ENCODE results near the gene SHANK1.

The SHANK1 gene

DNA sequence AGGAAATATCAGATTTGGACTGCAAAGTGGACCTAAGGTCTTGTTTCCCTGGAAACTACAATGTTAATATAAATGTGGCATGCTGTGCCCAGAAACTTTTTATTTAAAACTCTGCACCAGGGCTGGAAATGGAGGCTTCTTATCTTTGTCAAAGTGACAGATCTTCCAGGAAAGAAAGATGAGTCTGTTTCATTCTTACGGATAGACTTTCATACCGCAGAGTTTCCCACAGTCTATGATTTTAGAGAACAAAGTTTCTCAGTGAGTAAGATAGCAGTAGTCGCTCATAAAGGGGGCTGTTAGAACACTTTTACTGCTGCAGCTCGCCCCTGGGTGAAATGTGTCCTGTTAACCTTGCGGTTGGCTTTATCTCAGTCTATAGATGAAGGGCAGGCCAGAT, 10.3 kb upstream of the SHANK1 start:
- in situ Hi-C loops (cut with HindIII; ENCODE audit: low pct_ligation_motif_present, low sequenced_read_pairs): no loop called here
- no peak for DNase-seq
- H3K27ac ChIP-seq: no peak overlapping the region
- H3K4me3 ChIP-seq (ENCODE audit: low read depth, low read length): no peak overlapping the region
- H3K27me3 ChIP-seq (replicated peaks): no peaks in the 10 kb centered on the region
- H3K36me3 ChIP-seq (replicated peaks): no peaks in the 10 kb centered on the region
- TF ChIP-seq, protein P1, sequence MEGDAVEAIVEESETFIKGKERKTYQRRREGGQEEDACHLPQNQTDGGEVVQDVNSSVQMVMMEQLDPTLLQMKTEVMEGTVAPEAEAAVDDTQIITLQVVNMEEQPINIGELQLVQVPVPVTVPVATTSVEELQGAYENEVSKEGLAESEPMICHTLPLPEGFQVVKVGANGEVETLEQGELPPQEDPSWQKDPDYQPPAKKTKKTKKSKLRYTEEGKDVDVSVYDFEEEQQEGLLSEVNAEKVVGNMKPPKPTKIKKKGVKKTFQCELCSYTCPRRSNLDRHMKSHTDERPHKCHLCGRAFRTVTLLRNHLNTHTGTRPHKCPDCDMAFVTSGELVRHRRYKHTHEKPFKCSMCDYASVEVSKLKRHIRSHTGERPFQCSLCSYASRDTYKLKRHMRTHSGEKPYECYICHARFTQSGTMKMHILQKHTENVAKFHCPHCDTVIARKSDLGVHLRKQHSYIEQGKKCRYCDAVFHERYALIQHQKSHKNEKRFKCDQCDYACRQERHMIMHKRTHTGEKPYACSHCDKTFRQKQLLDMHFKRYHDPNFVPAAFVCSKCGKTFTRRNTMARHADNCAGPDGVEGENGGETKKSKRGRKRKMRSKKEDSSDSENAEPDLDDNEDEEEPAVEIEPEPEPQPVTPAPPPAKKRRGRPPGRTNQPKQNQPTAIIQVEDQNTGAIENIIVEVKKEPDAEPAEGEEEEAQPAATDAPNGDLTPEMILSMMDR (IDR thresholded peaks at IDR 0.05; ENCODE audit: low read depth, low read length, missing control alignments): no peak

DNA sequence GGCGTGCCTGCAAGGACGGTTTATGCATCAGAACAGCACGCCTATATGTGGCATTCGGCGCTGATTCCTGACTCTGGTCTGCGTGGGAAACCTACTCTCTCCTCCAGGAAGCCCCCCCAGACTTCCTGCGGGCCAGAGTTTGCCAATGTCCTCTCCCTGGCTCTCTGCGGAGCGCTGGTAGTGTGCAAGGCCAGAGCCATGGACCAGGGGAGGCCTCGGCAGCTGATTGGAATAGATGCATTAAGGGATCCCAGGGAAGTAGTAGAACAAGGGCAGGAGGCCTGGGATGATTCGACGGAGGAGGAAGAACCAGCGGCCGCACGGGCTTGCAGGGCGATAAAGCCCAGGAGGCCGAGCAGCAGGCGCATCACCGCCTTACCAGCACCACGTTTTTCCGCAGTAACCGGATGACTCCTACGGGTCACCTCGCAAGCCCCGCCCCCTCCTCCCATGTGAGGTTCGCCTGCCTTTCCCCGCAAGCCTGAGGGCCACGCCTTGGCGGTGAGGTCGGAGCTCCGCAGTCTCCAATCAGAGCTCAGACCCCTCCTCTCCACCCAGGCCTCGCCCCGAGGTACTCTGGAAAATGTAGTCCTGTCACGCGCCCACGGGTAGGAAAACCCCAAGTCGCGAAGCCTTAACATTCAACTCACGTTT, 8.6 kb upstream of the SHANK1 start:
- Histone ChIP-seq H3K27me3 (replicated peaks) (no peaks in the 10 kb centered on the region), H3K4me3 (ENCODE audit: low read depth, low read length) (no peak overlapping the region), H3K36me3 (replicated peaks) (no peaks in the 10 kb centered on the region), H3K27ac (no peak overlapping the region)
- in situ Hi-C loops (cut with HindIII; ENCODE audit: low pct_ligation_motif_present, low sequenced_read_pairs): no loop called here
- peak; percentile 63 for DNase-seq
- TF ChIP-seq, protein P1 (IDR thresholded peaks at IDR 0.05; ENCODE audit: low read depth, low read length, missing control alignments): no peak

DNA sequence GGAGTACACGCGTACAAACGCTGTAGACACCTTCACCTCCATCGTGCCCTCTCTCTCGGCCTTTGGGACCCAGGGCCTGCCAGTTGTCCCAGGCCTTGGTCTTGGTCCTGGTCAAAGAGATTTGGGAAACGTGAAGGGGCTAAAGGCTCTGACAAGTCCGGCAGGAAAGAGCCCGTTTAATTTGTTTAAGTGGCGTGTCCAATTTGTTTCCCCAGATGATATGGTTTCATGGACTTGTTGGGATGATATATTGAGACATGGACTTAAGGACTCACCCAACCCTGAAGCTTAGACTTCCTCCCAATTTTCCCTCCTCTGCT, 6.3 kb upstream of the SHANK1 start:
- in situ Hi-C loops (cut with HindIII; ENCODE audit: low pct_ligation_motif_present, low sequenced_read_pairs): no loop called here
- Histone ChIP-seq H3K27me3 (replicated peaks) (no peaks in the 10 kb centered on the region), H3K4me3 (ENCODE audit: low read depth, low read length) (no peak overlapping the region)

DNA sequence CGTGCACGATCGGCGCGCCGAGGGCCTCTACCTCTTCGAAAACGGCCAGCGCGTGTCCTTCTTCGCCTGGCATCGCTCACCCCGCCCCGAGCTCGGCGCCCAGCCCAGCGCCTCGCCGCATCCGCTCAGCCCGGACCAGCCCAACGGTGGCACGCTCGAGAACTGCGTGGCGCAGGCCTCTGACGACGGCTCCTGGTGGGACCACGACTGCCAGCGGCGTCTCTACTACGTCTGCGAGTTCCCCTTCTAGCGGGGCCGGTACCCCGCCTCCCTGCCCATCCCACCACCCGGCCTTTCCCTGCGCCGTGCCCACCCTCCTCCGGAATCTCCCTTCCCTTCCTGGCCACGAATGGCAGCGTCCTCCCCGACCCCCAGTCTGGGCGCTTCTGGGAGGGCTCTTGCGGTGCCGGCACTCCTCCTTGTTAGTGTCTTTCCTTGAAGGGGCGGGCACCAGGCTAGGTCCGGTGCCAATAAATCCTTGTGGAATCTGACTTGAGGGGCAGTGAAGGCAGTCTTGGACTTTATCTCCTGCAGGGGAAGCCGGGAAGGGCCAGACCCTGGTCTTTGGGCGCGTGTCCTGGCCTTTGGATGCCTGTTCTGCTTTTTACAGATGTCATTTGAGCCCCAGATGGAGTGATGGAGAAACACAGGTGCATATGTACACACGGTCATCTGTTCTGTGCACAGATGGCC, 5.8 kb upstream of the SHANK1 start:
- in situ Hi-C loops (cut with HindIII; ENCODE audit: low pct_ligation_motif_present, low sequenced_read_pairs): no loop called here
- no peak for DNase-seq
- peak overlapping the region; percentile 41 for H3K27ac ChIP-seq
- no peaks in the 10 kb centered on the region for H3K27me3 ChIP-seq (replicated peaks)
- peak overlapping the region; percentile 54 for H3K4me3 ChIP-seq (ENCODE audit: low read depth, low read length)
- no peaks in the 10 kb centered on the region for H3K36me3 ChIP-seq (replicated peaks)
- TF ChIP-seq, protein P1 (IDR thresholded peaks at IDR 0.05; ENCODE audit: low read depth, low read length, missing control alignments): no peak

More for the DNA sequence above, 6.3 kb upstream of the SHANK1 start:
- Histone ChIP-seq H3K27ac (no peak overlapping the region), H3K36me3 (replicated peaks) (no peaks in the 10 kb centered on the region)
- TF ChIP-seq, protein P1 (IDR thresholded peaks at IDR 0.05; ENCODE audit: low read depth, low read length, missing control alignments): no peak
- no peak for DNase-seq

DNA sequence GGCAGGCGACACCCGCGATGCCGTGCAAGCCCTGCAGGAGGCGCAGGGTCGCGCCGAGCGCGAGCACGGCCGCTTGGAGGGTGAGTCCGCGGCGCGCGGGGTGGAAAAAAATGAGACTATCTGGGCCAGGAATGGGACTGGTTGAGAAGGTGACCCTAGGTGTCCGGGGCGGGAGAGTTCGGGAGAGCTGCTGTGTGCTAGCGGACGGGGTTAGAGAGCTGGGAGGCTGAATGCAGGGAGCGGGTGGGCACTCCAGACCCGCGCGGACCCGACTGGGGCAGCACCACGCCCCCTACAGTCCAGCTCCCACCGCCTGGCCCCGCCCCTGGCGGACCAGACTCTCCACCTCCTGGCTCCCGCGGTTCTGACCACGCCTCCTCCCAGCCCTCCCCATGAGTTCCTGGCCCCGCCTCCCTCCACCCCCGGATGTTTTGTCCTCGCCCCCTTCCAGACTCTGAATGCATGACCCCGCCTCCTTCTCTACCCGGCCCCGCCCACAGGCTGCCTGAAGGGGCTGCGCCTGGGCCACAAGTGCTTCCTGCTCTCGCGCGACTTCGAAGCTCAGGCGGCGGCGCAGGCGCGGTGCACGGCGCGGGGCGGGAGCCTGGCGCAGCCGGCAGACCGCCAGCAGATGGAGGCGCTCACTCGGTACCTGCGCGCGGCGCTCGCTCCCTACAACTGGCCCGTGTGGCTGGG, 5.1 kb upstream of the SHANK1 start:
- Histone ChIP-seq H3K27me3 (replicated peaks) (no peaks in the 10 kb centered on the region), H3K27ac (peak overlapping the region; percentile 41), H3K36me3 (replicated peaks) (no peaks in the 10 kb centered on the region), H3K4me3 (ENCODE audit: low read depth, low read length) (peak overlapping the region; percentile 54)
- TF ChIP-seq, protein P1 (IDR thresholded peaks at IDR 0.05; ENCODE audit: low read depth, low read length, missing control alignments): peak; percentile 39
- in situ Hi-C loops (cut with HindIII; ENCODE audit: low pct_ligation_motif_present, low sequenced_read_pairs): no loop called here
- DNase-seq: peak; percentile 98

All from brain microvascular endothelial cell (primary cell).